Panc1 (cell line): ENCODE results near the gene WSCD1. TPM values are rescaled to one million over a fixed set of nuclear protein-coding genes. Genes with fewer than 3 reads are reported as not detected.

ENCODE experiments used
- ATAC-seq: fragments of 200-7000 bp; cut with Tn5 transposase; 2 replicates; pipeline ENCODE4 v1.9.1; 2020; ENCODE audit warnings: mild to moderate bottlenecking, moderate library complexity
- Bru-seq: library from RNA; stranded (reverse); fragments of 400-500 nt; gene quantifications from one replicate; lab custom pipeline; 2021; lab: Mats Ljungman, UMichigan
- BruChase-seq, 2 experiments: library from RNA; stranded (reverse); fragments of 400-500 nt; gene quantifications; one replicate each; lab custom pipeline; 2021; lab: Mats Ljungman, UMichigan
- BruUV-seq: library from RNA; stranded (reverse); fragments of 400-500 nt; replicated peaks from 2 replicates; lab custom pipeline; 2021; lab: Mats Ljungman, UMichigan
- CTCF ChIA-PET: fragments of 300-600 bp; sonication (Branson Sonifier 250); formaldehyde crosslinking; loops from one replicate; lab custom pipeline; 2022; ENCODE audit warnings: antibody characterized with exemption; lab: Charles Lee
- POLR2A ChIA-PET: fragments of 300-600 bp; sonication (Branson Sonifier 250); formaldehyde crosslinking; loops from one replicate; lab custom pipeline; 2022; ENCODE audit warnings: antibody characterized with exemption; lab: Charles Lee
- DNase-seq: peaks from one replicate; pipeline ENCODE4 v3.0.0-alpha.2; 2010; ENCODE audit warnings: low read depth, low spot score
- H3K27ac ChIP-seq: 2 replicates; pipeline ENCODE4 v1.5.1; 2011; ENCODE audit warnings: mild to moderate bottlenecking, low read length, inconsistent platforms
- H3K27me3 ChIP-seq: fragments of 200-500 bp; sonication (Bioruptor generic); 2 replicates; pipeline ENCODE4 v1.6.0; 2014; ENCODE audit warnings: low read length, inconsistent platforms; ENCODE audit not compliant: control insufficient read depth, insufficient read depth
- H3K36me3 ChIP-seq: fragments of 200-500 bp; sonication (Bioruptor generic); 2 replicates; pipeline ENCODE4 v1.5.1; 2014; ENCODE audit warnings: inconsistent platforms, mild to moderate bottlenecking, low read length, moderate library complexity; ENCODE audit not compliant: control insufficient read depth, insufficient read depth
- H3K4me1 ChIP-seq: 2 replicates; pipeline ENCODE4 v1.5.1; 2011; ENCODE audit warnings: inconsistent platforms, mild to moderate bottlenecking, low read length, moderate library complexity; ENCODE audit not compliant: control insufficient read depth, insufficient read depth
- H3K4me3 ChIP-seq, 2 experiments: 2 replicates each; pipeline ENCODE4 v1.5.1; 2011 to 2012; ENCODE audit warnings: low read depth in 2 of 2, low read length in 2 of 2, mild to moderate bottlenecking in 2 of 2, inconsistent platforms in 1 of 2, moderate library complexity in 1 of 2
- H3K9me3 ChIP-seq: fragments of 200-500 bp; sonication (Bioruptor generic); 2 replicates; pipeline ENCODE4 v1.5.1; 2014; ENCODE audit warnings: low read depth, mild to moderate bottlenecking, inconsistent platforms, low read length, moderate library complexity; ENCODE audit not compliant: control insufficient read depth, insufficient read depth
- CTCF ChIP-seq: fragments of 450-650 bp; IDR thresholded peaks from 2 replicates; pipeline ENCODE4 v1.5.1; 2017; ENCODE audit warnings: mild to moderate bottlenecking
- POLR2AphosphoS5 ChIP-seq: IDR thresholded peaks from 2 replicates; pipeline ENCODE4 v1.6.1; 2012; ENCODE audit warnings: mild to moderate bottlenecking, low read depth, low read length, moderate library complexity
- REST ChIP-seq, 2 experiments: IDR thresholded peaks; 2 replicates each; pipeline ENCODE4 v1.6.1; 2011 to 2012; ENCODE audit warnings: low read depth in 2 of 2, control low read depth in 1 of 2, low read length in 1 of 2, mild to moderate bottlenecking in 1 of 2, moderate library complexity in 1 of 2; ENCODE audit not compliant: insufficient read depth in 1 of 2
- SIN3A ChIP-seq: IDR thresholded peaks from 2 replicates; pipeline ENCODE4 v1.6.1; 2012; ENCODE audit warnings: low read depth, mild to moderate bottlenecking, low read length, moderate library complexity, borderline replicate concordance; ENCODE audit not compliant: insufficient read depth
- TCF7L2 ChIP-seq: IDR thresholded peaks from 2 replicates; pipeline ENCODE4 v1.6.1; 2011; ENCODE audit warnings: mild to moderate bottlenecking, low read depth, low read length, inconsistent platforms
- in situ Hi-C: cut with HindIII; loops from 2 replicates; pipeline ENCODE4 v1.10.0; 2016; ENCODE audit warnings: low sequenced_read_pairs, low pct_unique_long_range_greater_than_20kb
- intact Hi-C: fragments of 100-400 bp; cut with micrococcal nuclease; formaldehyde crosslinking; loops from one replicate; pipeline ENCODE4 v1.10.0; 2022; ENCODE audit not compliant: unreplicated experiment
- long read RNA-seq: library from polyadenylated mRNA; unstranded; transcript quantifications from one replicate; pipeline ENCODE4 v2.0.0, GENCODE V29; 2021; ENCODE audit not compliant: unreplicated experiment
- polyA plus RNA-seq: library from polyadenylated mRNA; unstranded; fragments of >200 nt; gene quantifications from one replicate; pipeline ENCODE4 v1.2.1, GENCODE V29; 2012; ENCODE audit warnings: missing spikeins; ENCODE audit not compliant: insufficient read length
- total RNA-seq: library from RNA; stranded (reverse); gene quantifications from one replicate; pipeline ENCODE4 v1.2.1, GENCODE V29; 2021; ENCODE audit not compliant: unreplicated experiment

WSCD1 gene
- total RNA-seq (0.74 TPM), Bru-seq, nascent RNA (percentile 20 among the genes with signal in this experiment), BruChase-seq, experiment 1, labeled RNA remaining after a 2-hour chase (percentile 16 among the genes with signal in this experiment), BruChase-seq, experiment 2, labeled RNA remaining after a 6-hour chase (percentile 18 among the genes with signal in this experiment)
- 1.6 TPM for polyA plus RNA-seq
- long read RNA-seq, partial matches to known transcripts: 1 of 1 reads
- long read RNA-seq, other reads (novel, unspliced or antisense): 0 of 1 reads

- no TSS peak for BruUV-seq
- ATAC-seq (peak; percentile 82), DNase-seq (no peak)
- peaks cover 2% of the 10 kb centered on the region; the same call in 1 of the 2 replicates for H3K27me3 ChIP-seq
- no peak for TF ChIP-seq TCF7L2
- no peak for TF ChIP-seq SIN3A
- no peak for TF ChIP-seq REST (IDR thresholded peaks at IDR 0.05; ENCODE audit: insufficient read depth in 1 of 2, low read depth in 2 of 2, low read length in 1 of 2)
- TF ChIP-seq CTCF: no peak
- TF ChIP-seq POLR2AphosphoS5: no peak
- ChIA-PET CTCF (interaction anchor here (0.7 kb wide), 1 partner anchor 191 kb away, joined by 9 read pairs; no protein-coding TSS in a partner anchor), POLR2A (no interaction called here)
- H3K4me1 ChIP-seq: no peaks in the 10 kb centered on the region
- H3K27ac ChIP-seq: no peak within 1 kb of the TSS
- intact Hi-C loops: no loop called here
- no peaks in the 10 kb centered on the region for H3K36me3 ChIP-seq
- H3K4me3 ChIP-seq: peak within 1 kb of the TSS; percentile 24 to 48
- H3K9me3 ChIP-seq: no peaks in the 10 kb centered on the region
- in situ Hi-C loops: no loop called here
Measured at GRCh38 chr17:6069539-6070429, at the start of gene WSCD1. Gene WSCD1 (plus strand): TSS chr17:6070379. CDS start chr17:6080659, 10,280 bp downstream.

- no TSS peak for BruUV-seq
Measured at GRCh38 chr17:6021011-6021400, 49.2 kb upstream of the WSCD1 start.

More at GRCh38 chr17:6021011-6021400, 49.2 kb upstream of the WSCD1 start:
- Histone ChIP-seq H3K36me3 (no peaks in the 10 kb centered on the region), H3K4me3 (no peak overlapping the region), H3K27me3 (peaks cover 3% of the 10 kb centered on the region), H3K9me3 (no peaks in the 10 kb centered on the region), H3K27ac (no peak overlapping the region), H3K4me1 (no peaks in the 10 kb centered on the region)
- ATAC-seq (no peak), DNase-seq (no peak)
- ChIA-PET POLR2A (no interaction called here), CTCF (interaction anchor here (0.6 kb wide), 1 partner anchor 48 kb away, joined by 3 read pairs; no protein-coding TSS in a partner anchor)
- intact Hi-C loops (no loop called here), in situ Hi-C loops (no loop called here)
- no peak for TF ChIP-seq POLR2AphosphoS5
